Measurements from ENCODE around the gene DISC1.

Gene DISC1

DNA sequence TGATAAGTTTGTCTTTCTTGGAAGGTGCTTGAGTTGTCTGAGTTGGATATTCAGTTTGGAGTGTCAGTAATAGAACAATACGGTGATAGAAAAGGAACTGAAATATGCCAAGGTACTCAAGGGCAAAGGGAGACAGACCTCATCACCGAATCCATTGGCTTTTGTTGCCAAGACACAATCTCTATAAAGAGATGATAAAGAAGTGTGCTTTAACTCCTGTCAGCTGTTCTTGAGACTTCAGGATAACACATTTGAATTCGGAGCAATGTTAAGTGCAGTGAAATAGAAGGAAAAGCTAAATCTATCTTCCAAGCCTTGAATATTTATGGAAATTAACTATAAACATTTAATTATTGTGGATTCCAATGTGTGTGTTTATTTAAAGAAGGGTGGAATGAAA is 194.7 kb downstream of the DISC1 start:
- no peaks in the 10 kb centered on the region for H3K36me3 ChIP-seq (replicated peaks; ENCODE audit: low read depth, low read length)
- H3K9ac ChIP-seq (ENCODE audit: low read length), result no peak overlapping the region
- H3K79me2 ChIP-seq (ENCODE audit: low read length), result no peaks in the 10 kb centered on the region
- H3K4me3 ChIP-seq (ENCODE audit: low read length), result no peak overlapping the region
- TF ChIP-seq, protein P1, sequence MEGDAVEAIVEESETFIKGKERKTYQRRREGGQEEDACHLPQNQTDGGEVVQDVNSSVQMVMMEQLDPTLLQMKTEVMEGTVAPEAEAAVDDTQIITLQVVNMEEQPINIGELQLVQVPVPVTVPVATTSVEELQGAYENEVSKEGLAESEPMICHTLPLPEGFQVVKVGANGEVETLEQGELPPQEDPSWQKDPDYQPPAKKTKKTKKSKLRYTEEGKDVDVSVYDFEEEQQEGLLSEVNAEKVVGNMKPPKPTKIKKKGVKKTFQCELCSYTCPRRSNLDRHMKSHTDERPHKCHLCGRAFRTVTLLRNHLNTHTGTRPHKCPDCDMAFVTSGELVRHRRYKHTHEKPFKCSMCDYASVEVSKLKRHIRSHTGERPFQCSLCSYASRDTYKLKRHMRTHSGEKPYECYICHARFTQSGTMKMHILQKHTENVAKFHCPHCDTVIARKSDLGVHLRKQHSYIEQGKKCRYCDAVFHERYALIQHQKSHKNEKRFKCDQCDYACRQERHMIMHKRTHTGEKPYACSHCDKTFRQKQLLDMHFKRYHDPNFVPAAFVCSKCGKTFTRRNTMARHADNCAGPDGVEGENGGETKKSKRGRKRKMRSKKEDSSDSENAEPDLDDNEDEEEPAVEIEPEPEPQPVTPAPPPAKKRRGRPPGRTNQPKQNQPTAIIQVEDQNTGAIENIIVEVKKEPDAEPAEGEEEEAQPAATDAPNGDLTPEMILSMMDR (IDR thresholded peaks at IDR 0.05; ENCODE audit: low read depth, low read length), result no peak
- TF ChIP-seq EZH2phosphoT487 (IDR thresholded peaks at IDR 0.05; ENCODE audit: low read depth), result no peak
- no peaks in the 10 kb centered on the region for H4K20me1 ChIP-seq (ENCODE audit: insufficient read depth, low read length)
- peaks cover 50% of the 10 kb centered on the region for H3K27me3 ChIP-seq (ENCODE audit: low read depth, low read length)
- H2AFZ ChIP-seq (ENCODE audit: low read depth, low read length), result no peak overlapping the region
- no peak overlapping the region for H3K4me2 ChIP-seq (ENCODE audit: low read length)
- H3K27ac ChIP-seq (ENCODE audit: low read length), result no peak overlapping the region
- no peaks in the 10 kb centered on the region for H3K4me1 ChIP-seq (ENCODE audit: low read length)
- H3K9me3 ChIP-seq (ENCODE audit: insufficient read depth, low read length), result no peaks in the 10 kb centered on the region

DNA sequence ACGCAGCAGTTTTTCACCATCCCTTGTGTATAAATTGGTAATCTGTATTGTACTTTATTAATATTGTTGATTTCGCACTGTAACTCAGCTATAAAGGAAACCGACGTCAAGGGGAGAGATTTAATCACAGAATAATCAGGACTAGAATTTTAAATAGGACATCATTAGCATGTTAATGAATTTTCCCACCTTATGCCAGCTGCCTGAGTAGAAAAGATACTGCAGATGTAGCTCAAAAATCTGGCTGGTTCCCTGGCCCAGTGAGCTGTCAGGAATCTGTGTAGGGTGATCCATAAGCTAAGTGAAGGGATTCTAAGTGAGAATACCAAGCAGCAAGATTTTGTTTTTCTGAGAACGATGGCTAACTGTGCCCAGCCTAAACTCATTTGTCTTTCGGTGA is 195.5 kb downstream of the DISC1 start:
- Histone ChIP-seq H3K36me3 (replicated peaks; ENCODE audit: low read depth, low read length) (no peaks in the 10 kb centered on the region), H3K9ac (ENCODE audit: low read length) (no peak overlapping the region), H3K27ac (ENCODE audit: low read length) (no peak overlapping the region), H2AFZ (ENCODE audit: low read depth, low read length) (no peak overlapping the region), H3K4me3 (ENCODE audit: low read length) (no peak overlapping the region), H3K79me2 (ENCODE audit: low read length) (no peaks in the 10 kb centered on the region), H3K9me3 (ENCODE audit: insufficient read depth, low read length) (no peaks in the 10 kb centered on the region), H3K4me2 (ENCODE audit: low read length) (no peak overlapping the region), H4K20me1 (ENCODE audit: insufficient read depth, low read length) (no peaks in the 10 kb centered on the region), H3K27me3 (ENCODE audit: low read depth, low read length) (peaks cover 50% of the 10 kb centered on the region), H3K4me1 (ENCODE audit: low read length) (no peaks in the 10 kb centered on the region)
- TF ChIP-seq EZH2phosphoT487 (IDR thresholded peaks at IDR 0.05; ENCODE audit: low read depth), result no peak
- TF ChIP-seq, protein P1 (IDR thresholded peaks at IDR 0.05; ENCODE audit: low read depth, low read length), result no peak

DNA sequence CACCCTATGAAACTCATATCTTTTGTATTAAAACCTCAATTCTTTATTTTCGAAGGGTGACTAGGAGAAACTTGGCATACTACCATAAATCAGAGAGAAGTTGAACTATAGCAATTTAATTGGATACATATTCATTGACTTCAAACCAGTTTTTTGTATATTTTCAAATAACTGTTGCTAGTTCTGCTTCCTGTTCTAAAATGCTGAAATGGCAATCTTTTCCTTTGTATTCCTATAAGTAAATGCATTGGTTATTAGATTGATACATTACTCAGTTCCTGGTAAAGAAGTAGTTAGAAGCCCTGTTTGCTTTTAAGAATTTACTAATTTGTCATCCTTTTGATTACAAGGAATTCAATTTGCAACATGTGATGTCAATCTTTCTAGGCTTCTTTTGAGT is 200.0 kb downstream of the DISC1 start:
- Histone ChIP-seq H3K27ac (ENCODE audit: low read length) (no peak overlapping the region), H3K4me2 (ENCODE audit: low read length) (no peak overlapping the region), H3K4me1 (ENCODE audit: low read length) (no peaks in the 10 kb centered on the region), H3K27me3 (ENCODE audit: low read depth, low read length) (peaks cover 22% of the 10 kb centered on the region), H4K20me1 (ENCODE audit: insufficient read depth, low read length) (no peaks in the 10 kb centered on the region), H3K36me3 (replicated peaks; ENCODE audit: low read depth, low read length) (no peaks in the 10 kb centered on the region), H3K79me2 (ENCODE audit: low read length) (no peaks in the 10 kb centered on the region), H3K9ac (ENCODE audit: low read length) (no peak overlapping the region), H3K4me3 (ENCODE audit: low read length) (no peak overlapping the region), H3K9me3 (ENCODE audit: insufficient read depth, low read length) (no peaks in the 10 kb centered on the region), H2AFZ (ENCODE audit: low read depth, low read length) (no peak overlapping the region)
- no peak for TF ChIP-seq EZH2phosphoT487 (IDR thresholded peaks at IDR 0.05; ENCODE audit: low read depth)
- TF ChIP-seq, protein P1 (IDR thresholded peaks at IDR 0.05; ENCODE audit: low read depth, low read length), result no peak

GRCh38 chr1:231827337-231828105 is 200.9 kb downstream of the DISC1 start:
- Histone ChIP-seq H3K36me3 (replicated peaks; ENCODE audit: low read depth, low read length) (no peaks in the 10 kb centered on the region), H3K4me1 (ENCODE audit: low read length) (no peaks in the 10 kb centered on the region), H3K9ac (ENCODE audit: low read length) (no peak overlapping the region), H2AFZ (ENCODE audit: low read depth, low read length) (no peak overlapping the region), H3K4me3 (ENCODE audit: low read length) (no peak overlapping the region), H4K20me1 (ENCODE audit: insufficient read depth, low read length) (no peaks in the 10 kb centered on the region), H3K79me2 (ENCODE audit: low read length) (no peaks in the 10 kb centered on the region), H3K27me3 (ENCODE audit: low read depth, low read length) (peaks cover 17% of the 10 kb centered on the region), H3K9me3 (ENCODE audit: insufficient read depth, low read length) (no peaks in the 10 kb centered on the region), H3K4me2 (ENCODE audit: low read length) (no peak overlapping the region), H3K27ac (ENCODE audit: low read length) (no peak overlapping the region)
- TF ChIP-seq EZH2phosphoT487 (IDR thresholded peaks at IDR 0.05; ENCODE audit: low read depth), result no peak
- TF ChIP-seq, protein P1 (IDR thresholded peaks at IDR 0.05; ENCODE audit: low read depth, low read length), result no peak
